ACC112 (cell line): ENCODE measurements around the gene MAGEC3.
"Not testable (repeated sequence)": the region's sequence is repeated elsewhere in the genome, so short reads cannot be mapped to it uniquely, and the experiment has no call there.

ENCODE experiments used
- H2AFZ ChIP-seq: fragments of 200-600 bp; sonication (generic); one replicate; pipeline ENCODE4 v1.6.0; 2017; ENCODE audit warnings: antibody characterized with exemption, low read length; ENCODE audit not compliant: unreplicated experiment
- H3K27ac ChIP-seq: fragments of 200-600 bp; sonication (generic); 2 replicates; pipeline ENCODE4 v1.5.1; 2014; ENCODE audit warnings: low read depth, mild to moderate bottlenecking, antibody characterized with exemption, low read length, moderate library complexity
- H3K27me3 ChIP-seq: fragments of 200-600 bp; sonication (generic); 2 replicates; pipeline ENCODE4 v1.6.1; 2014; ENCODE audit warnings: mild to moderate bottlenecking, antibody characterized with exemption, low read length, moderate library complexity, mixed read lengths; ENCODE audit not compliant: insufficient read depth
- H3K36me3 ChIP-seq: fragments of 200-600 bp; sonication (generic); 2 replicates; pipeline ENCODE4 v1.6.1; 2016; ENCODE audit warnings: mild to moderate bottlenecking, antibody characterized with exemption, low read length, moderate library complexity, mixed read lengths; ENCODE audit not compliant: insufficient read depth
- H3K4me1 ChIP-seq: fragments of 200-600 bp; sonication (generic); one replicate; pipeline ENCODE4 v1.6.1; 2016; ENCODE audit warnings: low read length, mixed read lengths; ENCODE audit not compliant: insufficient read depth, unreplicated experiment, control insufficient read depth
- H3K4me3 ChIP-seq: fragments of 200-600 bp; sonication (generic); 2 replicates; pipeline ENCODE4 v1.5.1; 2014; ENCODE audit warnings: mild to moderate bottlenecking, low read depth, low read length
- H3K79me2 ChIP-seq: fragments of 200-600 bp; sonication (generic); one replicate; pipeline ENCODE4 v1.6.0; 2016; ENCODE audit warnings: low read length; ENCODE audit not compliant: control insufficient read depth, unreplicated experiment, insufficient read depth

Gene MAGEC3, protein sequence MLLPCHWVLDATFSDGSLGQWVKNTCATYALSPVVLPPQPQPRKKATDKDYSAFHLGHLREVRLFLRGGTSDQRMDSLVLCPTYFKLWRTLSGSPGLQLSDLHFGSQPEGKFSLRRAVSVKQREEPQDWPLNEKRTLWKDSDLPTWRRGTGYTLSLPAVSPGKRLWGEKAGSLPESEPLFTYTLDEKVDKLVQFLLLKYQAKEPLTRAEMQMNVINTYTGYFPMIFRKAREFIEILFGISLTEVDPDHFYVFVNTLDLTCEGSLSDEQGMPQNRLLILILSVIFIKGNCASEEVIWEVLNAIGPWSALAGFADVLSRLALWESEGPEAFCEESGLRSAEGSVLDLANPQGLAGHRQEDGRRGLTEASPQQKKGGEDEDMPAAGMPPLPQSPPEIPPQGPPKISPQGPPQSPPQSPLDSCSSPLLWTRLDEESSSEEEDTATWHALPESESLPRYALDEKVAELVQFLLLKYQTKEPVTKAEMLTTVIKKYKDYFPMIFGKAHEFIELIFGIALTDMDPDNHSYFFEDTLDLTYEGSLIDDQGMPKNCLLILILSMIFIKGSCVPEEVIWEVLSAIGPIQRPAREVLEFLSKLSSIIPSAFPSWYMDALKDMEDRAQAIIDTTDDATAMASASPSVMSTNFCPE

GRCh38 chrX:141838016-141838415 is at the start of gene MAGEC3:
TSS of gene MAGEC3 (plus strand) at chrX:141838316. CDS start at chrX:141838316, 0 bp downstream.
- no peaks in the 10 kb centered on the region for H3K4me1 ChIP-seq
- H3K79me2 ChIP-seq: no peaks in the 10 kb centered on the region
- H3K36me3 ChIP-seq: no peaks in the 10 kb centered on the region
- no peak within 1 kb of the TSS for H3K27ac ChIP-seq
- no peak within 1 kb of the TSS for H2AFZ ChIP-seq
- H3K4me3 ChIP-seq: no peak within 1 kb of the TSS
- no peaks in the 10 kb centered on the region for H3K27me3 ChIP-seq

- Histone ChIP-seq H3K27ac (no peak overlapping the region), H3K4me1 (peaks cover 3% of the 10 kb centered on the region), H3K79me2 (no peaks in the 10 kb centered on the region), H2AFZ (no peak overlapping the region), H3K36me3 (no peaks in the 10 kb centered on the region), H3K4me3 (no peak overlapping the region), H3K27me3 (no peaks in the 10 kb centered on the region)
These were observed 46.3 kb upstream of the MAGEC3 start for GRCh38 chrX:141791856-141792255.

DNA sequence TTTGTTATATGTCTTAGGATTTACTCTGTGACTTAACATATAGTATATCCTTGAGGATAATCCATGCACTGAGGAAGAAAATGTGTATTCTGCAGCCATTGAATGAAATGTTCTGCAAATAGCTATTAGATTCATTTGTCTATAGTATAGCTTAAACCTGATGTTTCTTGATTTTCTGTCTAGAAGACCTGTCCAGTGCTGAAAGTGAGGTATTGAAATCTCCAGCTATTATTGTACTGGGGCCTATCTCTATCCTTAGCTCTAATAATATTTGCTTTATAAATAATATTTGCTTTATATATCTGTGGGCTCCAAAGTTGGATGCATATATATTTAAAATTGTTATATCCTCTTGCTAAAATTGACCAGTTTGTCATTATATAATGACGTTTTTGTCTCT is 26.7 kb upstream of the MAGEC3 start:
- H3K36me3 ChIP-seq: no peaks in the 10 kb centered on the region
- no peak overlapping the region for H3K4me3 ChIP-seq
- no peaks in the 10 kb centered on the region for H3K27me3 ChIP-seq
- H3K4me1 ChIP-seq: no peaks in the 10 kb centered on the region
- no peak overlapping the region for H3K27ac ChIP-seq
- H3K79me2 ChIP-seq: no peaks in the 10 kb centered on the region
- H2AFZ ChIP-seq: no peak overlapping the region

DNA sequence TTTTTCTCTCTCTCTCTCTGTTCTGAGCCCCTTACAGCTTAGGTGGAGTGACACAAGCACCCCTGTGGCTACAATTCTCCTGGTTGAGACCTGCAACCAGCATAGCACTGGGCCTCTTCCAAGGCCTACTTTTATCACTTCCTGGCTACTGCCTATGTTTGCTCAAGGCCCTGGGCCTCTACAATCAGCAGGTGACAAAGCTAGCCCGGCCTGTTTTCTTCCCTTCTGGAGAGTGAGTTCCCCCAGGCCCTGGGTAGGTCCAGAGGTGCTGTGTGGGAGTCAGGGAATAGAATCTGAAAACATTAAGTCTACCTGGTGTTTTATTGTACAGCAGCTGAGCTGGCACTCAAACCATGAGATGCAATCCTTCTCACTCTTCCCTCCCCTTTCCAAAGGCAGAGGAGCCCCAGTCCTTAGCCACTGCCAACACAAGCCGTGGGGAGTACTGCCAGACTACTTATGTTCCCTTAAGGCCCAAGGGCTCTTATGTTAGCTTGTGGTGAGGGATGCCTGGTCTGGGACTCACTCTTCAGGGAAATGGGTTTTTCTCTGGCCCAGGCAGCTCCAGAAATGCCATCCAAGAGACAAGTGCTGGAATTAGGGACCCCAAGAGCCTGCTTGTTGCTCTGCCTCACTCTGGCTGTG is 23.8 kb upstream of the MAGEC3 start:
- H3K27ac ChIP-seq: no peak overlapping the region

GRCh38 chrX:141815904-141816303 is 22.2 kb upstream of the MAGEC3 start:
- Histone ChIP-seq H3K36me3 (no peaks in the 10 kb centered on the region), H2AFZ (no peak overlapping the region), H3K4me1 (no peaks in the 10 kb centered on the region), H3K79me2 (no peaks in the 10 kb centered on the region), H3K27me3 (no peaks in the 10 kb centered on the region), H3K27ac (no peak overlapping the region), H3K4me3 (no peak overlapping the region)

More for the DNA sequence above, 23.8 kb upstream of the MAGEC3 start:
- Histone ChIP-seq H3K4me3 (no peak overlapping the region), H3K36me3 (no peaks in the 10 kb centered on the region), H2AFZ (no peak overlapping the region), H3K4me1 (no peaks in the 10 kb centered on the region), H3K27me3 (no peaks in the 10 kb centered on the region), H3K79me2 (no peaks in the 10 kb centered on the region)

DNA sequence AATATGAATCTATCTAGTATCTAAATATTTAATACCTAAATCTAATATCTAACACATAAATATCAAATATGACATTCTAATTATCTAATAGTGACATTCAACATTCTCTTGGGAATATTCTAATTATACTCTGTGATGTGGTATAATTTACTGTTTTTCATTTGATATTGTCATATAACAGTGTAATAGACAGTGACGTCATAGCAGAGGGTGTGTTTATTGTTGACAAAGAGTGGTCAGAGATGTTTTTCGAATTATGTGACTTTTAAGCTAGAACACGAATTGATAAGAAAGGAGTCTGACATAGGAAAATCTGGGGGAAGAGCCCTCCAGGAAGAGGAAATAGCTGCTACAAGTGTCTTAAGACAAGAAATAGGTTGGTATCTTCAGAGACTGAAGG is 5.9 kb upstream of the MAGEC3 start:
- no peak overlapping the region for H3K4me3 ChIP-seq
- H3K27ac ChIP-seq: no peak overlapping the region
- no peaks in the 10 kb centered on the region for H3K79me2 ChIP-seq
- H2AFZ ChIP-seq: no peak overlapping the region
- H3K36me3 ChIP-seq: no peaks in the 10 kb centered on the region
- no peaks in the 10 kb centered on the region for H3K4me1 ChIP-seq
- no peaks in the 10 kb centered on the region for H3K27me3 ChIP-seq

GRCh38 chrX:141839856-141840255 is 1.7 kb downstream of the MAGEC3 start:
- Histone ChIP-seq H3K4me3 (no peak overlapping the region), H3K27me3 (no peaks in the 10 kb centered on the region), H3K27ac (no peak overlapping the region), H3K79me2 (no peaks in the 10 kb centered on the region), H3K4me1 (no peaks in the 10 kb centered on the region), H2AFZ (no peak overlapping the region), H3K36me3 (no peaks in the 10 kb centered on the region)

DNA sequence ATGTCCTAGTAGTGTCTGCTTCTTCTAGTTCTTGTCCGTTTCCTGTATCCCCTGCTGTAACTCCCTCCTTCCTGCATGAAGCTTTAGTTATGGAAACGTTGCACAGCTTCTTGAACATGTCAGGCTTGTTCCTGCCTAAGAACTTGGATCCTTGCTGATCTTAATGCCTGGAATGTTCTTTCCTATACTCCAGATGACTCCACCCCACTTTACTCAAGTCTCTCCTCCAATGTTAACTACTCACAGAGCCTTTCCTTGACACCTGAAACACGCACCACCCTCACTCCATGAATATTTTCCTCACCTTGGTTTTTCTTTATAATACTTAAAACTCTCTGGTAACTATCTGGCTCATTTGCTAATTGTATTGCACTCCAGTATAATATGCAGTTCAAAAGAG is 19.4 kb downstream of the MAGEC3 start:
- Histone ChIP-seq H3K4me3 (no peak overlapping the region), H3K36me3 (no peaks in the 10 kb centered on the region), H3K79me2 (no peaks in the 10 kb centered on the region), H3K27me3 (no peaks in the 10 kb centered on the region), H2AFZ (no peak overlapping the region), H3K4me1 (no peaks in the 10 kb centered on the region), H3K27ac (no peak overlapping the region)

DNA sequence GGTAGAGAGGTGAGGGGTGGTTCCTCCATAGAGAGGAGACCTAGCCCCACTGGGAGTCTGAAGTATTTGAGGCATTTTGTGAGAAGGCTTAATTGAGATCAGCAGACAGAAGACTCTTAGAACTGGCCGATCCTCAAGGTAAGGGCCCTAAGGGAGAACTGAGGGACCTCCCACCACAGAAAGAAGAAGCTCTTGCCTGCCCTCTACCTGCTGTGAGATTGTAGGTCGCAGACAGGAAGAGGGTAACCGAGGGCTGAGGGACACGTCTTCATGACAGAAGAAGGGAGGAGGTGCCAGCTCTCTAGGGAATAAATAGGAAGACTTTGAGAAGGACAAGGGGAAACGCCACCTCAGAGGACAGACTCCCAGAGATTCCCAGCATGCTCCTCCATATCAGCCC is 41.5 kb downstream of the MAGEC3 start:
- no peaks in the 10 kb centered on the region for H3K27me3 ChIP-seq
- no peaks in the 10 kb centered on the region for H3K36me3 ChIP-seq
- no peaks in the 10 kb centered on the region for H3K4me1 ChIP-seq
- no peak overlapping the region for H2AFZ ChIP-seq
- H3K27ac ChIP-seq: no peak overlapping the region
- no peaks in the 10 kb centered on the region for H3K79me2 ChIP-seq
- H3K4me3 ChIP-seq: no peak overlapping the region

GRCh38 chrX:141888811-141889210 is 50.7 kb downstream of the MAGEC3 start:
- not testable (repeated sequence) for H3K27me3 ChIP-seq, H3K4me3 ChIP-seq, H3K27ac ChIP-seq

GRCh38 chrX:141894733-141895132 is 56.6 kb downstream of the MAGEC3 start:
- no peak overlapping the region for H2AFZ ChIP-seq
- H3K36me3 ChIP-seq: no peaks in the 10 kb centered on the region
- H3K79me2 ChIP-seq: no peaks in the 10 kb centered on the region
- H3K27ac ChIP-seq: no peak overlapping the region
- no peak overlapping the region for H3K4me3 ChIP-seq
- H3K27me3 ChIP-seq: no peaks in the 10 kb centered on the region
- no peaks in the 10 kb centered on the region for H3K4me1 ChIP-seq

More at GRCh38 chrX:141888811-141889210, 50.7 kb downstream of the MAGEC3 start:
- not testable (repeated sequence) for H3K79me2 ChIP-seq, H3K4me1 ChIP-seq, H2AFZ ChIP-seq, H3K36me3 ChIP-seq
